ENCODE results near the gene CRYGC.
"Not testable (repeated sequence)": the region's sequence is repeated elsewhere in the genome, so short reads cannot be mapped to it uniquely, and the experiment has no call there.

DNA sequence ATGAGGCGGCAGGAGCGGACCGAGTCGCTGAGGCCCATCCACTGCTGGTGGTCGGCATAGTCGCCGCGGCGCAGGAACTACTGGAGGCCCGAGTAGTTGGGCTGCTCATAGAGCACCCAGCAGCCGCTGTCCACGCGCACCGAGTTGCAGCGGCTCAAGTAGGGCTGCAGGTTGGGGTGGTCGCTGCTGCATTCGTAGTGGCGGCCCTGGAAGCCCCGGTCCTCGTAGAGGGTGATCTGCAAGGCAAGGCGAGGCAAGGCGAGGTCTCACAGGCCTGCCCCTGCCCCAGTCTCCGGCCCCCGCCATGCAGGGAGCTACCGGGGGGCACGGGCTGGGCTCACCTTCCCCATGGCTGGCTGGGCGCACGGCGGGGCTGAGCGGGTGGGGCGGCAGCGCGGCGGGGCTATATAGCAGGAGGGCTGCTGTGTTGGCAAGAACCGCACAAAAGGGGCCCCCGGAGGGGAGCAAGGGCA, 17.3 kb downstream of the CRYGC start:
- TF ChIP-seq TRIM28 (IDR thresholded peaks at IDR 0.05; ENCODE audit: borderline replicate concordance, low read length); ATF2 (tag by site-specific recombination; IDR thresholded peaks at IDR 0.05; ENCODE audit: low read depth); CTCF (tag by site-specific recombination; IDR thresholded peaks at IDR 0.05); ZNF239 (tag by site-specific recombination; IDR thresholded peaks at IDR 0.05); ZNF140 (tag by site-specific recombination; IDR thresholded peaks at IDR 0.05); YY1 (tag by site-specific recombination; IDR thresholded peaks at IDR 0.05); ZNF670 (tag by site-specific recombination; IDR thresholded peaks at IDR 0.05; ENCODE audit: low read depth); ZNF341 (tag by site-specific recombination; IDR thresholded peaks at IDR 0.05; ENCODE audit: low read depth): not testable (repeated sequence)
- TF ChIP-seq, protein P1, sequence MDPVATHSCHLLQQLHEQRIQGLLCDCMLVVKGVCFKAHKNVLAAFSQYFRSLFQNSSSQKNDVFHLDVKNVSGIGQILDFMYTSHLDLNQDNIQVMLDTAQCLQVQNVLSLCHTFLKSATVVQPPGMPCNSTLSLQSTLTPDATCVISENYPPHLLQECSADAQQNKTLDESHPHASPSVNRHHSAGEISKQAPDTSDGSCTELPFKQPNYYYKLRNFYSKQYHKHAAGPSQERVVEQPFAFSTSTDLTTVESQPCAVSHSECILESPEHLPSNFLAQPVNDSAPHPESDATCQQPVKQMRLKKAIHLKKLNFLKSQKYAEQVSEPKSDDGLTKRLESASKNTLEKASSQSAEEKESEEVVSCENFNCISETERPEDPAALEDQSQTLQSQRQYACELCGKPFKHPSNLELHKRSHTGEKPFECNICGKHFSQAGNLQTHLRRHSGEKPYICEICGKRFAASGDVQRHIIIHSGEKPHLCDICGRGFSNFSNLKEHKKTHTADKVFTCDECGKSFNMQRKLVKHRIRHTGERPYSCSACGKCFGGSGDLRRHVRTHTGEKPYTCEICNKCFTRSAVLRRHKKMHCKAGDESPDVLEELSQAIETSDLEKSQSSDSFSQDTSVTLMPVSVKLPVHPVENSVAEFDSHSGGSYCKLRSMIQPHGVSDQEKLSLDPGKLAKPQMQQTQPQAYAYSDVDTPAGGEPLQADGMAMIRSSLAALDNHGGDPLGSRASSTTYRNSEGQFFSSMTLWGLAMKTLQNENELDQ (tag by site-specific recombination; IDR thresholded peaks at IDR 0.05; ENCODE audit: low read depth) = not testable (repeated sequence)
